GM20000 (cell line): ENCODE data around the gene ITPR2.
"Not testable (repeated sequence)": the region's sequence is repeated elsewhere in the genome, so short reads cannot be mapped to it uniquely, and the experiment has no call there.

Experiments used
- DNase-seq: peaks from one replicate; pipeline ENCODE4 v3.0.0; 2012; ENCODE audit warnings: low spot score
- TF ChIP-seq, protein P1 (sequence below): IDR thresholded peaks from 2 replicates; pipeline ENCODE4 v1.5.1; 2012; ENCODE audit warnings: mild to moderate bottlenecking, control low read depth; ENCODE audit errors: extremely low read depth, missing control alignments

ITPR2 gene

GRCh38 chr12:26870491-26871419 is 37.8 kb upstream of the ITPR2 start:
- no peak for DNase-seq
- TF ChIP-seq, protein P1, sequence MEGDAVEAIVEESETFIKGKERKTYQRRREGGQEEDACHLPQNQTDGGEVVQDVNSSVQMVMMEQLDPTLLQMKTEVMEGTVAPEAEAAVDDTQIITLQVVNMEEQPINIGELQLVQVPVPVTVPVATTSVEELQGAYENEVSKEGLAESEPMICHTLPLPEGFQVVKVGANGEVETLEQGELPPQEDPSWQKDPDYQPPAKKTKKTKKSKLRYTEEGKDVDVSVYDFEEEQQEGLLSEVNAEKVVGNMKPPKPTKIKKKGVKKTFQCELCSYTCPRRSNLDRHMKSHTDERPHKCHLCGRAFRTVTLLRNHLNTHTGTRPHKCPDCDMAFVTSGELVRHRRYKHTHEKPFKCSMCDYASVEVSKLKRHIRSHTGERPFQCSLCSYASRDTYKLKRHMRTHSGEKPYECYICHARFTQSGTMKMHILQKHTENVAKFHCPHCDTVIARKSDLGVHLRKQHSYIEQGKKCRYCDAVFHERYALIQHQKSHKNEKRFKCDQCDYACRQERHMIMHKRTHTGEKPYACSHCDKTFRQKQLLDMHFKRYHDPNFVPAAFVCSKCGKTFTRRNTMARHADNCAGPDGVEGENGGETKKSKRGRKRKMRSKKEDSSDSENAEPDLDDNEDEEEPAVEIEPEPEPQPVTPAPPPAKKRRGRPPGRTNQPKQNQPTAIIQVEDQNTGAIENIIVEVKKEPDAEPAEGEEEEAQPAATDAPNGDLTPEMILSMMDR = no peak

- no peak for DNase-seq
- TF ChIP-seq, protein P1 = no peak
Observed at GRCh38 chr12:26869908-26870459, 37.0 kb upstream of the ITPR2 start.

- no peak for DNase-seq
- TF ChIP-seq, protein P1 = no peak
Observed at GRCh38 chr12:26869104-26869494, 36.1 kb upstream of the ITPR2 start.

DNA sequence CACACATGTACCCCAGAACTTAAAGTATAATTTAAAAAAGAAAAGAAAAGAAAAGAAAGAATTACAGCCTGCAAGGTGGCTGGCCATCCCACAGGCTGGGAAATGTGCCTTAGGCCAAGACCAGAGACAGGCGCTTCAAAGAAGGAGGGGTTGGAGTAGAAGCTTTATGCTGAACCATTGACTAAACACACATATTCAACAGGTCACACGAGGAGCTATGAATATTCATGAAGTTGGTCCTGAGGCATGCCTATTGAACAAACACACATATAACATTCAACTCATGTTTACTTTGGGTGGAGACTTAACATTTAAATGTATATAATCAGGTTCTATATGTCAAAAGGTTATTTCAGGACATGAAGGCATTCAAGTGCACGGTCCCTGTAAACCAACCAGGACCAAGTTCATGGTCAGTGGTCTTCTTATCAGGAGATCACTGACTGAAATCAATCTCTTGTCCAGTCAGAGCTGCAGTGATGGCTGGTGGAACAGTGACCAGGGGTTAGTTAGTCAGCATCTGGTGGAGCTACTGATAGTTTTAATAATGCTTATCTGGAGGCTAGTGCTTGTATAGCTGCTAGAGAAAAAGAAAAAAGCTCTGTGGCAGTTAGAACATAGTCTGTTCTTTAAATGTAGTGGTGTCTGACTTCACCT is 35.6 kb upstream of the ITPR2 start:
- TF ChIP-seq, protein P1 = no peak
- no peak for DNase-seq

- TF ChIP-seq, protein P1 = no peak
- peak; percentile 44 for DNase-seq
Observed at GRCh38 chr12:26867080-26867479, 34.1 kb upstream of the ITPR2 start.

DNA sequence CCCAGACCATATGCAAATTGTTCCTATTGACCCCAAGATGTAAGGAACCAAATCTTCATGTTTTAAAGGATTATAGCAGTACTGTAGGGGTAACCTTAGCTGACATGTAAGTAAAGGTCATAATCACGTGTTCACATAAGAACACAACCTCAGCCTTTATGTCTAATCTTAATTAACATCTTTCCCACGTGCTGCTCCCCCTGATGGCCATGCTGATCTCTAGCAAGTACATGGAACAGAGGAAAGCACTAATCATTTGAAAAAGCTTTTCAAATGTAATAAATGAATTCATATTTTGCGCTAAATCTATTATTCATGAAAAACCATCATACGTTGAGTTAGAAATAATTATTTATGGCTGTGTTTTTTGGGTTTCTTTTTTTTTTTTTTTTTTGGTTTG is 30.5 kb upstream of the ITPR2 start:
- TF ChIP-seq, protein P1 = peak; percentile 17
- no peak for DNase-seq

DNA sequence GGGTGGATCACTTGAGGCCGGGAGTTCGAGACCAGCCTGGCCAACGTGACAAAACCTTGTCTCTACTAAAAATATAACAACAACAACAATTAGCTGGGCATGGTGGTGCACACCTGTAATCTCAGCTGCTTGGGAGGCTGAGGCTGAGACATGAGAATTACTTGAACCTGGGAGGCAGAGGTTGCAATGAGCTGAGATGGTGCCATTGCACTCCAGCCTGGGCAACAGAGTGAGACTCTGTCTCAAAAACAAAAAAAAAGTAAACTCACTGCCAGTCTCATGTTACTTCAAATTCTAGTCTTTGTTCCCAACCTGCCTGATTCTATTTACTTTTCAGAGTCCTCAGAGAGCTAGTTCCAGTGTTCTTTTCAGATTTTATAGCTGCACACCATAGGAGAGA is 29.8 kb upstream of the ITPR2 start:
- not testable (repeated sequence) for DNase-seq
